GM21381 (cell line): ENCODE data around the gene LATS2.

ENCODE experiments used
- ATAC-seq: cut with Tn5 transposase; IDR thresholded peaks from one replicate; pipeline ENCODE4 v1.9.1; 2021; ENCODE audit warnings: mild to moderate bottlenecking, moderate library complexity; ENCODE audit not compliant: unreplicated experiment

LATS2 gene

DNA sequence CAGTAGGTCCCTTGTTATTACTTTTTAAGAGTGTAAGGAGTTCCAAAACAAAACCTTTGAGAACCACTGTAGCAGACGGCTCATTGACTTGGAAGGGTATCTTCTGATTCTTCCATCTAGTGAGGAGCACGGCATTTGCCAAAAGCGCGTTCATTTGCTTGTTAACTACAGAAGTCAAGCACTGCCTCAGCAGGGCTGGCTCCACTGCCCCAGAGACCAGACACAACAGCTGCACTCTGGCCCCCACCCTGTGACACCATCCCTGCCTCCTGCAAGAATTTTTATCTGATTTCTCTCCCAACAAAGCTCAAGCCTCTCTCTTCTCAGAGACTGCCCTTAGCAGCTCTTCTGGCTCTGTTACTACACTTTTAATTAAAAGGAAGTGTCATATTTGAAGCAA is 138.1 kb downstream of the LATS2 start:
- ATAC-seq, result no peak
